Measurements from ENCODE around the gene SUGCT.

DNA sequence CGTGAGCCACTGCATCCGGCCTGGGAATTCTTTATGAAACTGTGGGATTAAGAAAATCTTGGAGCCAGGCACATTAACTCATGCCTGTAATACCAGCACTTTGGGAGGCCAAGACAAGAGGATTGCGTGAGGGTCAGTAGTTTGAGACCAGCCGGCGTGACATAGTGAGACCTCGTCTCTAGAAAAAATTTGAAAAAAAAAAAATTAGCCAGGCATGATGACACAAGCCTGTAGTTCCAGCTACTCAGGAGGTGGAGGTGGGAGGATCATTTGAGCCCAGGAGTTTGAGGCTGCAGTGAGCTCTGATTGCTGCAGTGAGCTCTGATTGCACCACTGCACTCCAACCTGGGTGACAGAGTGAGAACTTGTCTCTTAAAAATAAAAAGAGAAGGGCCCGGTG is 69.8 kb downstream of the SUGCT start:
- TF ChIP-seq, protein P1, sequence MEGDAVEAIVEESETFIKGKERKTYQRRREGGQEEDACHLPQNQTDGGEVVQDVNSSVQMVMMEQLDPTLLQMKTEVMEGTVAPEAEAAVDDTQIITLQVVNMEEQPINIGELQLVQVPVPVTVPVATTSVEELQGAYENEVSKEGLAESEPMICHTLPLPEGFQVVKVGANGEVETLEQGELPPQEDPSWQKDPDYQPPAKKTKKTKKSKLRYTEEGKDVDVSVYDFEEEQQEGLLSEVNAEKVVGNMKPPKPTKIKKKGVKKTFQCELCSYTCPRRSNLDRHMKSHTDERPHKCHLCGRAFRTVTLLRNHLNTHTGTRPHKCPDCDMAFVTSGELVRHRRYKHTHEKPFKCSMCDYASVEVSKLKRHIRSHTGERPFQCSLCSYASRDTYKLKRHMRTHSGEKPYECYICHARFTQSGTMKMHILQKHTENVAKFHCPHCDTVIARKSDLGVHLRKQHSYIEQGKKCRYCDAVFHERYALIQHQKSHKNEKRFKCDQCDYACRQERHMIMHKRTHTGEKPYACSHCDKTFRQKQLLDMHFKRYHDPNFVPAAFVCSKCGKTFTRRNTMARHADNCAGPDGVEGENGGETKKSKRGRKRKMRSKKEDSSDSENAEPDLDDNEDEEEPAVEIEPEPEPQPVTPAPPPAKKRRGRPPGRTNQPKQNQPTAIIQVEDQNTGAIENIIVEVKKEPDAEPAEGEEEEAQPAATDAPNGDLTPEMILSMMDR (conservative IDR thresholded peaks at IDR 0.05): no peak
- no peak for TF ChIP-seq ZFX (IDR thresholded peaks at IDR 0.05)

Data from C4-2B (cell line).